SU-DHL-6 (cell line): Measurements from ENCODE around the gene RBKS.

Source experiments
- H2AFZ ChIP-seq: fragments of 200-600 bp; sonication (generic); 2 replicates; pipeline ENCODE4 v1.6.1; 2014; ENCODE audit warnings: low read depth, mild to moderate bottlenecking, moderate library complexity, mixed read lengths, antibody characterized with exemption, low read length; ENCODE audit not compliant: severe bottlenecking
- H3F3A ChIP-seq: fragments of 200-600 bp; shearing (Covaris generic); 2 replicates; pipeline ENCODE4 v1.6.0; 2016; ENCODE audit warnings: antibody characterized with exemption, mild to moderate bottlenecking; ENCODE audit not compliant: insufficient read depth
- H3K27ac ChIP-seq: fragments of 200-600 bp; sonication (generic); 2 replicates; pipeline ENCODE4 v1.5.1; 2016; ENCODE audit warnings: low read depth, mild to moderate bottlenecking, low read length, moderate library complexity, mixed read lengths
- H3K27me3 ChIP-seq: fragments of 200-600 bp; sonication (generic), shearing (Covaris generic); 2 replicates; pipeline ENCODE4 v1.6.0; 2014; ENCODE audit warnings: mild to moderate bottlenecking, low read length
- H3K36me3 ChIP-seq: fragments of 200-600 bp; sonication (generic); 2 replicates; pipeline ENCODE4 v1.6.1; 2014; ENCODE audit warnings: mild to moderate bottlenecking, low read length, mixed read lengths
- H3K4me2 ChIP-seq: fragments of 300-600, 200-600 bp; shearing (Covaris generic), sonication (generic); 2 replicates; pipeline ENCODE4 v1.6.0; 2014; ENCODE audit warnings: low read length, low read depth, mild to moderate bottlenecking; ENCODE audit not compliant: poor library complexity, severe bottlenecking
- H3K4me3 ChIP-seq: fragments of 200-600 bp; sonication (generic); 2 replicates; pipeline ENCODE4 v1.5.1; 2014; ENCODE audit warnings: antibody characterized with exemption, low read length, mild to moderate bottlenecking, mixed read lengths; ENCODE audit not compliant: insufficient read depth, poor library complexity, severe bottlenecking
- H3K79me2 ChIP-seq: fragments of 200-600 bp; sonication (generic); 2 replicates; pipeline ENCODE4 v1.6.1; 2014; ENCODE audit warnings: mild to moderate bottlenecking, low read length, moderate library complexity; ENCODE audit not compliant: insufficient read depth
- H3K9ac ChIP-seq: fragments of 200-600 bp; sonication (generic); 2 replicates; pipeline ENCODE4 v1.7.0; 2014; ENCODE audit warnings: mild to moderate bottlenecking, low read length
- H3K9me2 ChIP-seq: fragments of 200-600 bp; sonication (generic); replicated peaks from 2 replicates; pipeline ENCODE4 v1.6.1; 2014; ENCODE audit warnings: low read length; ENCODE audit not compliant: insufficient read depth
- H3K9me3 ChIP-seq: fragments of 200-600 bp; sonication (generic); 2 replicates; pipeline ENCODE4 v1.6.1; 2014; ENCODE audit warnings: low read length, mixed read lengths; ENCODE audit not compliant: insufficient read depth
- H4K20me1 ChIP-seq: fragments of 200-600 bp; sonication (generic); 2 replicates; pipeline ENCODE4 v1.6.1; 2014; ENCODE audit warnings: low read depth, mild to moderate bottlenecking, antibody characterized with exemption, low read length, moderate library complexity, mixed read lengths
- EZH2phosphoT487 ChIP-seq: fragments of 200-600 bp; sonication (generic), shearing (Covaris generic); conservative IDR thresholded peaks from 2 replicates; pipeline ENCODE4 v1.6.1; 2018; ENCODE audit warnings: mild to moderate bottlenecking, antibody characterized with exemption, low read length, moderate library complexity, mixed read lengths
- TF ChIP-seq, protein P1 (sequence below): fragments of 200-600 bp; sonication (generic); IDR thresholded peaks from one replicate; pipeline ENCODE4 v1.5.1; 2017; ENCODE audit warnings: antibody characterized with exemption, mild to moderate bottlenecking, low read length, moderate library complexity; ENCODE audit not compliant: insufficient read depth, poor library complexity, severe bottlenecking

RBKS gene

DNA sequence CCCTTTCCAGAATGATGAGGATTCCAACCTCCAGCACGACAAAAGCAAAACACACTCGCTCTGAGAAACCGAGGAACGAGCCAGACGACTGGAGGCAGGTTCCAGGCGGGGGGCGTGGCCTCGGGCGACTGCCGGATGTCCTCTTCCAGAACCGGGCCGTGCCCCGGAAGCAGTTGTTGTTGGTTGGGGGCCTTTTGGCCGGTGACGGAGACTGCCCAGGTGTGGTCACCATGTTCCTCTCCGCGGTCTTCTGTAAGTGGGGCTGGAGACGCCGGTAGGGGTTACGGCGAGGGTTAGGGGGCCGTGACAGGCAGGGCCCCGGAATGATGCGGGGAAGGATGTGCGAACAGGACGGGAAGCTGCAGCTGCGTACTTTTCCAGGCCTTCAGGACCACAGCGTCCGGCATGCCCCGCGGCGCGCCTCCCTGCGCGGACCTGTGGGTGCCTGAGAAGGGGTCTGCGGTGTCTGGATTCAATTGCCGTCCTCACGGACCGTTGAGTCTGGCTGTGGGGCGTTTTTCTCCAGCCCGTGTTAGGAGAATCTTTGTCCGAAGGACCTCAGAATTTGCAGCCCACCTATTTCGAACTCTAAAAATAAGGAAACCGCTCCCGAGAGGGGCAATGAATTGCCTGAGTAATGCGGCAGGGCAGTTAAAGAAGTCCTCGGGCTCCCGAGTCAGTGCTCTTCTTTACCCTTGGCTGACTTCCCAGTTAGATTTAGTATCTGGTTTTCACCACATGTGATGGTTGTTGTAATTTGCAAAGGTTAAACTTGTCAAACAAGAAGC lies 118.4 kb downstream of the RBKS start, which contains the start of gene MRPL33:
TSS of gene MRPL33 (plus strand) at position 172 of the 788 bp plus-strand sequence. CDS start at position 231, 59 bp downstream.
- no peaks in the 10 kb centered on the region for H3F3A ChIP-seq
- H3K79me2 ChIP-seq, result peaks cover 50% of the 10 kb centered on the region
- no peaks in the 10 kb centered on the region for H3K9me2 ChIP-seq
- no peaks in the 10 kb centered on the region for H3K36me3 ChIP-seq
- H3K27me3 ChIP-seq, result no peaks in the 10 kb centered on the region
- no peaks in the 10 kb centered on the region for H3K9me3 ChIP-seq
- H4K20me1 ChIP-seq, result no peaks in the 10 kb centered on the region
- peak within 1 kb of the TSS; percentile 77 for H3K9ac ChIP-seq
- H3K27ac ChIP-seq, result peak within 1 kb of the TSS; percentile 26
- TF ChIP-seq, protein P1, sequence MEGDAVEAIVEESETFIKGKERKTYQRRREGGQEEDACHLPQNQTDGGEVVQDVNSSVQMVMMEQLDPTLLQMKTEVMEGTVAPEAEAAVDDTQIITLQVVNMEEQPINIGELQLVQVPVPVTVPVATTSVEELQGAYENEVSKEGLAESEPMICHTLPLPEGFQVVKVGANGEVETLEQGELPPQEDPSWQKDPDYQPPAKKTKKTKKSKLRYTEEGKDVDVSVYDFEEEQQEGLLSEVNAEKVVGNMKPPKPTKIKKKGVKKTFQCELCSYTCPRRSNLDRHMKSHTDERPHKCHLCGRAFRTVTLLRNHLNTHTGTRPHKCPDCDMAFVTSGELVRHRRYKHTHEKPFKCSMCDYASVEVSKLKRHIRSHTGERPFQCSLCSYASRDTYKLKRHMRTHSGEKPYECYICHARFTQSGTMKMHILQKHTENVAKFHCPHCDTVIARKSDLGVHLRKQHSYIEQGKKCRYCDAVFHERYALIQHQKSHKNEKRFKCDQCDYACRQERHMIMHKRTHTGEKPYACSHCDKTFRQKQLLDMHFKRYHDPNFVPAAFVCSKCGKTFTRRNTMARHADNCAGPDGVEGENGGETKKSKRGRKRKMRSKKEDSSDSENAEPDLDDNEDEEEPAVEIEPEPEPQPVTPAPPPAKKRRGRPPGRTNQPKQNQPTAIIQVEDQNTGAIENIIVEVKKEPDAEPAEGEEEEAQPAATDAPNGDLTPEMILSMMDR, result no peak
- TF ChIP-seq EZH2phosphoT487, result no peak
- peak within 1 kb of the TSS; percentile 88 for H2AFZ ChIP-seq
- peak within 1 kb of the TSS; percentile 91 for H3K4me2 ChIP-seq
- H3K4me3 ChIP-seq, result peak within 1 kb of the TSS; percentile 79

DNA sequence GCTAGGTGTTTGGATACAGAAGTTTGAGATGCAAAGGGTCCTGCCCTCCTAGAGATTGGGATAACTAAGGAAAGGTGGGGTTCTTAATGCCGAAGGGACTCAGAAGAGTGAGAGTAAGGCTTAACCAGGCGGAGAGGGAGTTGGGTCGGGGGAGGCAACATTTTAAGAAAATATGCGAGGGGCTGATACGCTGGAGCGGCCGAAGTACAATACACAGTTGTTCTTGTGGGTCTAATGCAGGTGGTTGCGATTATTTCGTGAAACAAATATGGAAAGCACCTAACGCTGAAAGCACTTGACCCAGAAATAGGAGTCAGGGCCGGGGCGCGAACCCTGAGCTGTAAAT lies 119.0 kb downstream of the RBKS start:
- Histone ChIP-seq H3K27me3 (no peaks in the 10 kb centered on the region), H3K27ac (no peak overlapping the region), H3K36me3 (no peaks in the 10 kb centered on the region), H3K9me2 (no peaks in the 10 kb centered on the region), H3K4me3 (peak overlapping the region; percentile 79), H3K4me2 (peak overlapping the region; percentile 91), H3F3A (no peaks in the 10 kb centered on the region), H4K20me1 (no peaks in the 10 kb centered on the region), H2AFZ (peak overlapping the region; percentile 88), H3K9ac (peak overlapping the region; percentile 77), H3K79me2 (peaks cover 44% of the 10 kb centered on the region), H3K9me3 (no peaks in the 10 kb centered on the region)
- TF ChIP-seq, protein P1, result no peak
- TF ChIP-seq EZH2phosphoT487, result no peak

DNA sequence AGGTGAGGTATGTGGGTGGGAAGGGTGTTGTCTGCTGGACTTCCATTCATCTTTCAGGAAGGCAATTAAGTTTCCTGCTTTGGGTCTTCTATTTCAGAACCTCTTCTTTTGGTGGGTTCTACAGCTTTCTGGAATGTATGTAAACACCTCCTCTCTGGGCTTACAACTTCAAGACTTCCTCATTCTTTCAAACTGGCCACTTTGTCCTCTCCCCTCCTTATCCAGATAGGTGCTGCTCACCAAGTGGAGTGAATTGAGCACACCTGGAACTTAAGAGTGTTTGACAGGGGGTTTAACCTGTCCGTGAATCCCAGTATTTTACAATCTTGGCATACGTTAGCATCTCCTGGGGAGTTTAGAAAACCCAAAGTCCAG lies 123.9 kb downstream of the RBKS start:
- Histone ChIP-seq H3K4me2 (no peak overlapping the region), H3K27ac (no peak overlapping the region), H3K4me3 (no peak overlapping the region), H3K79me2 (no peaks in the 10 kb centered on the region), H3K9ac (no peak overlapping the region), H3F3A (no peaks in the 10 kb centered on the region), H4K20me1 (no peaks in the 10 kb centered on the region), H3K27me3 (no peaks in the 10 kb centered on the region), H2AFZ (no peak overlapping the region), H3K9me3 (no peaks in the 10 kb centered on the region), H3K36me3 (no peaks in the 10 kb centered on the region), H3K9me2 (no peaks in the 10 kb centered on the region)
- TF ChIP-seq, protein P1, result no peak
- TF ChIP-seq EZH2phosphoT487, result no peak
